GM19397 (cell line): ENCODE measurements around the gene TRIM17.

ENCODE experiments used
- ATAC-seq: cut with Tn5 transposase; IDR thresholded peaks from one replicate; pipeline ENCODE4 v1.9.1; 2021; ENCODE audit warnings: mild to moderate bottlenecking, moderate library complexity; ENCODE audit not compliant: unreplicated experiment

TRIM17 gene

DNA sequence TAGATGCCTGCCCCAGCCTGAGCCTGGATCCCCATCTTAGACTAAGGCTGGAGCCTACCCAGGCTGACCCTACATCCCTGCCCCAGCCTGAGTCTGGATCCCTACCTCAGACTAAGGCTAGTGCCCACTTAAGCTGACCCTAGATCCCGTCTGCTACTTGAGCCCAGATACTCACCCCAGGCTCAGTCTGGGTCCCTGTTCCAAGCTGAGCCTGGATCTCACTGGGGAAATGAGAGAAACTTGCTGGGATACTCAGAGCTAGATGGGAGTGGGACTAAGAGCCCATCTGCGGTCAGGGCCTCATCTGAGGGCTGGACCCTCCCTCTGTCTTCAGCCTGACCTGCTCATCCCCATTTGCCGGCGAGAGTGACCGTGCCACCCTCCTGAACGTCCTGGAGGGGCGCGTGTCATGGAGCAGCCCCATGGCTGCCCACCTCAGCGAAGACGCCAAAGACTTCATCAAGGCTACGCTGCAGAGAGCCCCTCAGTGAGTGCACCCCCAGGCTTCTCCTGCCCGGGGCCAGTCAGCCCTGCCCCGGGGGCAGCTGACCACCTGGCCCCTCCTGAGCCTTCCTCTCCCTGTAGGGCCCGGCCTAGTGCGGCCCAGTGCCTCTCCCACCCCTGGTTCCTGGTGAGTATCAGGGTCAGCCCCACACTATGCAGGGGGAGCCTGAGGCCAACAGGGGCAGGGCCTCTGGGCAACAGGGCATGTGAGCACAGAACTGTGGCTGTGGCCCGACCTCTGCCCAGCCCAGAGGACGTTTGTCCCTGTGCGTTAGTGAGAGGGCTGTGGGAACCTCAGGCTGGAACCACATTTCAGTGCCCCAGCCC lies 46.8 kb downstream of the TRIM17 start:
- no peak for ATAC-seq

DNA sequence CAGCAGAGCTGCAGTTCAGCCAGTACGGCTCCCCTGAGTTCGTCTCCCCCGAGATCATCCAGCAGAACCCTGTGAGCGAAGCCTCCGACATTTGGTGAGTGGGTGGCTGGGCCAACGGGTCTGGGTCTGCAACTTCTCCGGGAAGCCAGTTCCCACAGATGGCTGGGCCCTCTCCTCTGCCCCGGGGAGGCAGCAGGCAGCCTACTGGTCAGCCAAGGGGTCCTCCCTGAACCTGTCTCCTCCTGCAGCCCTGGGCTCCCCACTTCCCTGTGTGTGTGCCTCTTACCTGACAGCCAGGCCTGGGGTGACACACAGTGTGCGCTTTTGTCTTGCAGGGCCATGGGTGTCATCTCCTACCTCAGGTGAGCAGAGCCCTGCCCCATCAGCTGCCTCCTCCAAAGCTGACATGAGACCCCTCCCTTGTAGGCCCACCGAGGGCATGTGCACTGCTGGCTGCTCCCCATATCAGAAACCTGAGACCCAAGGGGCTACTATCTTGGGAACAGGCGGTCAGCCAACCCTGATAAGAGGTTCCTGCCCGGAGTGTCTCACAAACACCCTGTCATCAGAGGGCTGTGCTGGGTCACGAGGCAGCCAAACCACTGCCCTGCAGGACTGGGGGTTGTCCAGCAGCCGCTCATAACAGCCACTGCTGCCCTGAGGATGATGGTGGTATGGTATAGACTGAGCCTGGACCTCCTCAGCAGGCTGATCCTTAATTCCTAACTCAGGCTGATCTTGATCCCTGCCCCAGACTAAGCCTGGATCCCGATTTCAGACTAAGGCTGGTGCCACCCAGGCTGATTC lies 47.7 kb downstream of the TRIM17 start:
- ATAC-seq: no peak

DNA sequence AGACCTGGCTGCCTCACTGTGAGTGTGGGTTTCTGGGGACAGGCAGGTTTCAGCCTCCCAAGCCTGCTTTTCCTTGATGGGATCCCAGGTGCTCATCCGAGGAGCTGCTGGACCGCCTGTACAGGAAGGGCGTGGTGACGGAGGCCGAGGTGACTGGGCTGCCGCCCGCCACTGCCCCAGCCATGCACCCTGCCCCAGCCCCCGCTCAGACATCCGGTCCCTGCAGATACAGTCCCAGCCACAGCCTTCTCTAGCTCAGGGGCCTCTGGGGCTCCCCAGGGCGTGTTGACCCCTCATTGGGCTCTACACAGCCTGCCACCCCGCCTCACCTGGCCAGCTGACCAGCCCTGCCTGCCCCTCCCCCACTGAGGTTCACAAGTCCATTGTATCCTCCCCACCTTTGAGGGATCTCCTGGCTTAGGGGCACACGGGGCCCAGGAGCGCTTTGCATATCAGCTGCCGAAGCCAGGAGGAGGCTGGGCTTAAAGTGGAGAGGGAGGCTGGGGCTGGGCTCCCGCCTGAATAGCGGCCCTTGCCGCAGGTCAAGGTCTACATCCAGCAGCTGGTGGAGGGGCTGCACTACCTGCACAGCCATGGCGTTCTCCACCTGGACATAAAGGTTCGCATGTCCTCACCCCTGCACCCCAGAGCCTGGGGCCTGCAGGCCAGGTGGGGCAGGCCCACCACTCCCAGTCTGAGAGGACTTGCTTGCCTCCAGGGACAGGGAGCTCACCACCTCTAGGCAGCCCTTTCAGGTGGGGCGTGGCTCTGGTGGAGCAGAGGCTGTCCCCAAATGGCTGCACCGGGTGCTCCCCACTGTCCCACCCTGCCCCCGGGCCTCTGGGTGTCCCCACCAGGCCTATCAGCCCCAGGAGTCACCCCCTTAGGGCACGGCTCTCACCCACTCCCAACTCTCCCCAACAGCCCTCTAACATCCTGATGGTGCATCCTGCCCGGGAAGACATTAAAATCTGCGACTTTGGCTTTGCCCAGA lies 48.6 kb downstream of the TRIM17 start:
- no peak for ATAC-seq

DNA sequence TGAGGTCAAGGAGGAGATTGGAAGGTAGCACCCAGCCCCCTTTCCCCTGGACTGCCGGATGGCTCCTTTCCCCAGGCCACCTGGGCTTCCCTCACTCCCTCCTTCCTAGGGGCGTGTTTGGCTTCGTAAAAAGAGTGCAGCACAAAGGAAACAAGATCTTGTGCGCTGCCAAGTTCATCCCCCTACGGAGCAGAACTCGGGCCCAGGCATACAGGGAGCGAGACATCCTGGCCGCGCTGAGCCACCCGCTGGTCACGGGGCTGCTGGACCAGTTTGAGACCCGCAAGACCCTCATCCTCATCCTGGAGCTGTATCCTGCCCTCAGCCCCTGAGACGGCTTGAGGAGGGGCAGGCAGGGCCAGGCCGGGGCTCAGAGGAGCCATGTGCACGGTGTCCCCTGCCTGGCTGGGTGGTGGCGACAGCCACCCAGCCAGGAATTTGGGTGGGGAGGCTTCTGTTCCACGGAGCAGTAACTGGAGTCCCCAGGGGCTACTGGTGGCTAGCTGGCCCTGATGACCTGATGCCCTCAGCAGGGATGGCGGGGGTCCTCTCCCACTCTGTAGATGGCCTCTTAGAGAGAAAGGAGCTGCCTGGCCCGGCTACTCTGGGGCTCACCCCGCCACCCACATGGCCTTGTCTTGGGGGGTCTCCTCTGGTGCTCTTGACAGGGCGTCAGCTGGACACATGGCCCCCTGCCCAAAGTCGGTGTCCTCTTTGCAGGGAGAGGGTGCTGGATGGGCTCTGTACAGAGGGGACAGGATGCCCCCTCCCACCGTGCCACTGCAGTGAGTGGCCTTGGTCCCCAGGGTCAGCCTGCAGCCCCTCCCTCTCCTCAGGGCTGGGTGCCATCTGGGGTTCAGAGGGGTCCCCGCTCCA lies 49.6 kb downstream of the TRIM17 start:
- no peak for ATAC-seq

DNA sequence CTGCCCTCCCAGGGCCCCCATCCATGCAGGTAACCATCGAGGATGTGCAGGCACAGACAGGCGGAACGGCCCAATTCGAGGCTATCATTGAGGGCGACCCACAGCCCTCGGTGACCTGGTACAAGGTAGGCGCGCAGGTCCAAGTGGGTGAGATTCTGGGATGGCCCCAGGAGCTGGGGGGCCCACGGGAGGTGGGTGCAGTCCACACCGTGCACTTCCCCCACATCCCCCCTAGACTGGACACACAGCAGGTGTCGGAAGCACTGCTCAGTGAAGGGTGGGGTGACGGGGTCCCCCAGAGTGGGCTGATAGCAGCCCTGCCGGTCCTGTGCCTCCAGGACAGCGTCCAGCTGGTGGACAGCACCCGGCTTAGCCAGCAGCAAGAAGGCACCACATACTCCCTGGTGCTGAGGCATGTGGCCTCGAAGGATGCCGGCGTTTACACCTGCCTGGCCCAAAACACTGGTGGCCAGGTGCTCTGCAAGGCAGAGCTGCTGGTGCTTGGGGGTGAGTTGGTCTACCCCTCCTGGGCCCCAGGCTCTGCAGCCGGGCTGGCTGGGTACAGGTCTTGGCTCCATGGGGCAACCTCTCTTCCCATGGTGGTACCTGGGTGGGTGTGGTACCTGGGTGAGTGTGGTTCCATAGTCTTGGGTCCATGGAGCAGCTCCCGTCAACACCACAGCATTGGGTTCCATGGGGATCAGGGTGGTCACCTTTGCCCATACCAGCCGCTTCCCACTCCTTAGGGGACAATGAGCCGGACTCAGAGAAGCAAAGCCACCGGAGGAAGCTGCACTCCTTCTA lies 50.4 kb downstream of the TRIM17 start:
- no peak for ATAC-seq

DNA sequence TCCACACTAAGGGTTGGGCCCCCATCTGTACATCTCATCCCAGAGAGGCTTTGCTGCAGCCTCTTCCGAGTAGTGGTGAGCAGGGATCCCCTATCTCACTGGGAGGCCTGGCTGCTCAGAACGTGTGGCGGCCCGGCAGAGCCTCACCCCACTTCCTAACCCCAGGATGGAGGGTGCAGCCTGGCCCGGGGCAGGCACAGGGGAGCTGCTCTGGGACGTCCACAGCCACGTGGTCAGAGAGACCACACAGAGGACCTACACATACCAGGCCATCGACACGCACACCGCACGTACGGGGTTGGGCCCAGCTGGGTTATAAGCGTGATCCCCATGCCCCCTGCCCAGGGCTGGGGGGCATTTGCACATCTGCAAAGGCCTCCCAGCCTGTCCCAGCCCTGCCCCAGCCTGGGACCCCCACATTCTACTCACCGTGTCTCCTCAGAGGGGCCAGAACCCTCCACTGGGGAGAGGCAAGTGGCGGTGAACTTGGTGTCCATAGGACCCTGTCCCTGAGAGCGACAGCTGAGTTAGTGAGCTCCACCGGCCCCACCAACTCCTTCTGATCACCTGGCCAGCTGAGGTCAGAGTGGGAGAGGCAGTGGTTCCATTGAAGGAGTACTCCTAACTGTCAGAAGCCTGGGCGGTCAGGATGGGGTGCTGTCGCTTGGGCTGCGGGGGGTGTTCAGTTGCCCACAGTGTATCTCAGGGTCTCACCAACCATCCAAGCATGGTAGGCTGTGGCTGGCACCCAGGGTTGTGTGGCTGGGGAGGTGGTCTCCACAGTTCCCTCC lies 51.2 kb downstream of the TRIM17 start:
- no peak for ATAC-seq

GRCh38 chr1:228364706-228365213 lies 51.9 kb downstream of the TRIM17 start:
- ATAC-seq: no peak

- ATAC-seq: no peak
These were observed 52.5 kb downstream of the TRIM17 start for GRCh38 chr1:228364068-228364705.

GRCh38 chr1:228363686-228364067 lies 53.0 kb downstream of the TRIM17 start:
- ATAC-seq: no peak

DNA sequence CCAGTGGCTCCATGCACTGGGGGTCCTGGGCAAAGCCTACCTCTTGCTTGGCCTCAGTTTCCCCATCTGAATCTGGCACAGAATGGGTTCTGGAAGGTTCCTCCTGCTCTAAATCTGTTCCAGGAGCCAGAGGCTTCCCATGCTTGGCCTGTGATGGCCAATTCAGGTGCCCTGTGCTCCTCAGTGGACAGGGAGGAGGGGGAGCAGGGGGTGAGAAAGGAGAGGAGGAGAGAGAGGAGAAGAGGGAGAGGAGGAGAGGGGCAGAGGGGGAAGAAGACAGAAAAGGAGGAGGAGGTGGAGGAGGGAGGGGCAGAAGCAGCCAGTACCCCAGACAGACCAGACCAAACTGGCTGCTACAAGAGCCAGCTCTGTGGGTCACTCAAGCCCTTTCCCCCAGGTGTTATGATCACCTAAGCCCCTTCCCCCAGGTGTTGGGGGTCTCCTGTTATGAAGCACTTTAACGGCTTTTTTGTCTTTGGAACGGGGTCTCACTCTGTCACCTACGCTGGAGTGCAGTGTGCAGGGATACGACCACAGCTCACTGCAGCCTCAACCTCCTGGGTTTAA lies 53.7 kb downstream of the TRIM17 start:
- no peak for ATAC-seq

GRCh38 chr1:228362141-228362883 lies 54.3 kb downstream of the TRIM17 start:
- no peak for ATAC-seq

- ATAC-seq: no peak
These were observed 55.1 kb downstream of the TRIM17 start for GRCh38 chr1:228361314-228362140.

DNA sequence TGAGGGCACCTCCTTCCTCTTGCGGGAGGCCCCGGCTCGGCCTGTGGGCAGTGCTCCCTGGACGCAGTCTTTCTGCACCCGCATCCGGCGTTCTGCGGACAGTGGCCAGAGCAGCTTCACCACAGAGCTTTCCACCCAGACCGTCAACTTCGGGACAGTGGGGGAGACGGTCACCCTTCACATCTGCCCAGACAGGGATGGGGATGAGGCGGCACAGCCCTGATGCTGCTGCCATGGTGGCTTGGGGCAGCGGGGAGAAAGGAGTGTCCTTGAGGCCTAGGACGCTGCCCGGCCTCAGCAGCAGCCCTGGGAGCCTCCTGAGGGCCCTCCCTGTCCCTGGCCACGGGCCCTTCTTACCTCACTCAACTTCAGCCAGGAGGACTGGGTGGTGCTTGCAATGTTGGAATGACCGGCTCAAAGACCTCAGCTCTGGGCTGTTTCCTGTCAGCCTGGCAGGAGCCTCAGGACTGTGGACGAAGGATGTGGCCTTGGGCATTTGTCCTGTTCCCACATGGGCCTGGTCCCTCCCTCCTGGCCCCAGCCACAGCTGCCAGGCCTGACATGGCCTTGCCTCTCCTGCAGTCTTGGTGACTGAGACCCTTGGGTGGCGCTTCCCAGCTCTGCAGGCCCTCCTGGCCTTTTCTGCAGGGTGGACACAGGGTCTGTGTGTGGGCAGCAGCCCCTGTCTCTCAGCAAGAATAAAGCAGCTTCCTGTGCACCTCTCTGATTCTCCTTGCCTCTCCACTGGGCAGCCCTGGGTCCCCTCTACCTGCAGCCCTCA lies 55.9 kb downstream of the TRIM17 start:
- ATAC-seq: no peak

DNA sequence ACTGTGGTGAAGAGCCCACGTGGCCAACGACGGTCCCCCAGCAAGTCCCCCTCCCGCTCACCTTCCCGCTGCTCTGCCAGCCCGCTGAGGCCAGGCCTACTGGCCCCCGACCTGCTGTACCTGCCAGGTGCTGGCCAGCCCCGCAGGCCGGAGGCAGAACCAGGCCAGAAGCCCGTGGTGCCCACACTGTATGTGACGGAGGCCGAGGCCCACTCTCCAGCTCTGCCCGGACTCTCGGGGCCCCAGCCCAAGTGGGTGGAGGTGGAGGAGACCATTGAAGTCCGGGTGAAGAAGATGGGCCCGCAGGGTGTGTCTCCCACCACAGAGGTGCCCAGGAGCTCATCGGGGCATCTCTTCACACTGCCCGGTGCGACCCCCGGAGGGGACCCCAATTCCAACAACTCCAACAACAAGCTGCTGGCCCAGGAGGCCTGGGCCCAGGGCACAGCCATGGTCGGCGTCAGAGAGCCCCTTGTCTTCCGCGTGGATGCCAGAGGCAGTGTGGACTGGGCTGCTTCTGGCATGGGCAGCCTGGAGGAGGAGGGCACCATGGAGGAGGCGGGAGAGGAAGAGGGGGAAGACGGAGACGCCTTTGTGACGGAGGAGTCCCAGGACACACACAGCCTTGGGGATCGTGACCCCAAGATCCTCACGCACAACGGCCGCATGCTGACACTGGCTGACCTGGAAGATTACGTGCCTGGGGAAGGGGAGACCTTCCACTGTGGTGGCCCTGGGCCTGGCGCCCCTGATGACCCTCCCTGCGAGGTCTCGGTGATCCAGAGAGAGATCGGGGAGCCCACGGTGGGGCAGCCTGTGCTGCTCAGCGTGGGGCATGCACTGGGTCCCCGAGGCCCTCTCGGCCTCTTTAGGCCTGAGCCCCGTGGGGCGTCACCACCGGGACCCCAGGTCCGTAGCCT lies 56.8 kb downstream of the TRIM17 start:
- ATAC-seq: no peak
